Hematopoietic multipotent progenitor cell (in vitro differentiated cells): ENCODE data around the gene CFAP299. TPM values are rescaled to one million over a fixed set of nuclear protein-coding genes. Genes with fewer than 3 reads are reported as not detected.
A peak's percentile ranks its signal among the peaks of the same experiment; 100 is the strongest.
"Not testable (repeated sequence)": the region's sequence is repeated elsewhere in the genome, so short reads cannot be mapped to it uniquely, and the experiment has no call there.

ENCODE experiments used
- DNase-seq, 3 donors: peaks; one replicate each; pipeline ENCODE4 v3.0.0-alpha.2; 2011 to 2015; ENCODE audit warnings: low read depth in 2 of 3, low spot score in 2 of 3
- total RNA-seq: library from RNA; depleted of rRNA; stranded (reverse); fragments of >200 nt; gene quantifications from one replicate; pipeline ENCODE4 v1.2.3, GENCODE V29; 2012

Gene CFAP299
- total RNA-seq, 1 donor: 0.27 TPM

DNA sequence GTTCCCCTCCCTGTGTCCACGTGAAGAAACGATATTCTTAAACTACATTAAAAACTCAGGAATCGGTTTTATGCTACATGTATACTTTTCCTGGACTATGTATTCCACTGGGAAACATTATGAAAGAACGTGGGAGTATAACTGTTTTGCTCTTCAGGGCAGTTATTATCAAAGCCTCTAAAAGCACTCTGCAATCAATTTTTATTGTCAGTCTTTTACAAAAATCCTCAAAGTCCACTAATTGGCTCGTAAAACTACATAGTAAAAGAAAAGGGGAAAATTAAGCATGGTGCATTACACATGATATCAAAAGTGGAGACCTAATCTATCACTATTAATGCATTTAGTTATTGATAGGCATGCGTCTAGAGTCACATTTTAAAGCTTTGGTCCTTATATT lies 11.4 kb upstream of the CFAP299 start:
- no peak for DNase-seq

- no peak for DNase-seq
These were observed 3.8 kb upstream of the CFAP299 start for GRCh38 chr4:80331693-80332092.

- DNase-seq: no peak
These were observed 2.4 kb upstream of the CFAP299 start for GRCh38 chr4:80333121-80333520.

DNA sequence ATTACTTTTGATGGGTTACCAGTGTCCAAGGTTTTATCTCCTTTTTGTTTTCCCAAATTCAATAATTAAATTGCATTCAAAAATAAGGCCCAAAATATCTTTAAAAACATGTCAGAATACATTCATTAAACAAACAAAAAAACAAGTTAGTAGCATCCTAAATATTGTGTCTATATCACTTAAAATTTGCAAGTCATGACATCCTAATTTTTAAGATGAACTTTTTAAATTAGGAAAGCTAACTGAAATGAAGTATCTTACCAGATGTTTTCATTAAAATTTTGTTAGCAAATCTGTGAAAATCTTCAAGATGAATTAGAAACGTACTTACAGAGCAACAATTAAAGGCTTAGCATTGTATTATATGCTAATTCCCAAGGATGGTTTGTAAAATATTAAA lies 962 bp upstream of the CFAP299 start:
- no peak for DNase-seq

DNA sequence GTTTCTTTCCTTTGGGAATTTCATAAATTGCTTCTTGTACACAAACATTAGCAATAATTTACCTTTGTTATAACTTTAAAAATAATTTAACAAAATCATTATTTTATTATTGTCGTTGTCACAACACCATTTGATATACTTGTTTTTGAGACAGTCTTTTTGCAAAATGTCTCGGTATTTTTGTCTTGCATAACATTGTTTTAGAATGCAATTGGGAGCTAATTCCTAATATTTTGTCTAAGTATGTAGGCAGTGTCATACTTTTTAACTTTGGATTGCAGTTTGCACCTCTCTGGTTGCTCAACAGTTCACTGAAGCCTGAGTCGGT lies 340 bp upstream of the CFAP299 start:
- no peak for DNase-seq

DNA sequence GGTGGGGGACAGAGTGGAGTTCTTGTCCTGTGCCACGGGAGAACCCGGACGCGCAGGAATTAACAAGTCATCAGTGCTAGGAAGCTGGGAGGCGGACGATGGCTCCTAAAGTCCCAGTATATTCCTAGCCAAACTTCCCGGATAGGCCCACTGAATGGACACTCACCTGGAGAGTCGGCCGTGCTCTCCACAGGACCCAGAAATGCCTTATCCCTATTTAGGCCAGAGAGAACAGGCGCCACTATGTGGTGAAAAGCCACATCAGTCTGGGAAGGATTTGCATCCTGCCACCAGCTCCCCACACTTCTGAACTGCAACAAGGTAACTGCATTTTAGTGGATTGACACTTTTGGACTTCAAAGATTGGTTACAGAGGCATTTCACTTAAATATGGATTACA lies 1.1 kb downstream of the CFAP299 start:
- peak in 2 of 3 donors; percentile 9 for DNase-seq

GRCh38 chr4:80340036-80340435 lies 4.5 kb downstream of the CFAP299 start:
- no peak for DNase-seq

- DNase-seq: not testable (repeated sequence)
These were observed 7.2 kb downstream of the CFAP299 start for GRCh38 chr4:80342684-80343083.

DNA sequence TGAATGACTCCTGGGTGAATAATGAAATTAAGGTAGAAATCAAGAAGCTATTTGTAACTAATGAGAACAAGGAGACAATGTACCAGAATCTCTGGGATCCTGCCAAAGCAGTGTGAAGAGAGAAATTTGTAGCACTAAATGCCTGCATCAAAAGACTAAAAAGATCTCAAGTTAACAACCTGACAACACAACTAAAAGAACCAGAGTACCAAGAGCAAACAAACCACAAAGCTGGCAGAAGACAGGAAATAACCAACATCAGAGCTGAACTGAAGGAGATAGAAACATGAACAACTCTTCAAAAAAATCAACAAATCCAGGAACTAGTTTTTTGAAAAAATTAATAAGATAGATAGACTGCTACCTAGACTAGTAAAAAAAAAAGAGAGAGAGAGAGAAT lies 8.4 kb downstream of the CFAP299 start:
- DNase-seq: no peak

DNA sequence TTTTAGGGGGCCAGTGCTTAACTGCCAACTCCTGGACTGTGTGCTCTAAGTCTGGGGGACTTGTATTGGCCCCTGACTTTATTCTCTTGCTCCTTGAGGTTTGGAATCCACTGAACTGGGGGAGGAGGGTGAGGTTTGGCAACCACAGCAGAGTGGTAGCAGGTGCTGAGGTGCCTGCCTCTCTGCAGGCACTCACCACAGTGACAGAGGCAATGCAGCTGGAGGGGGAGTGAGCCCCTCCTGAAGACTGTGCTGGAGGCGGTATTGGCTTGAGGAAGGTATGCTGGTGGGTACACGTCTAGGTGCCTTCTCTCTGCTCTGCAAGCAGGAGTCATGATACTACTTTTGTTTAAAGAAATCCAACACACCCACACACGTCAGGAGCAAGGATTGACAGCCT lies 24.6 kb downstream of the CFAP299 start:
- DNase-seq: no peak

DNA sequence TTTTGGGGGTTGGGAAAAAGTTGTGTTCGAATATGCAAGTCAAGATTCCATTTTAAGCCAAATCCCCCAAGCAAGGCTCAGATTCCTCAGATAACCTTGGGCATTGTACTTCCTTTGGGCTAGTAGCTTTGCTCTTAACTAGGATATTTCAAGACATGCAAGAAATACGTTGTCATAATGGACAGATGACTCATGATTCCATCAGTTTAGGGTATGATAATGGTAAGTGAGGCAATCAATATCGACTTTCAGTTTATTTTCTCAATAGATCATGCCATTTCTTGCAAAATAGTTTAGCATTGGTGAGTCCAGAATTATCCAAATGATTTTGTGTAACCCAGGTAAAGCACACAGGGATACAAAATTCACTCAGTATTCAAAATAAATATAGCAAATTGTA lies 25.4 kb downstream of the CFAP299 start:
- DNase-seq: no peak

DNA sequence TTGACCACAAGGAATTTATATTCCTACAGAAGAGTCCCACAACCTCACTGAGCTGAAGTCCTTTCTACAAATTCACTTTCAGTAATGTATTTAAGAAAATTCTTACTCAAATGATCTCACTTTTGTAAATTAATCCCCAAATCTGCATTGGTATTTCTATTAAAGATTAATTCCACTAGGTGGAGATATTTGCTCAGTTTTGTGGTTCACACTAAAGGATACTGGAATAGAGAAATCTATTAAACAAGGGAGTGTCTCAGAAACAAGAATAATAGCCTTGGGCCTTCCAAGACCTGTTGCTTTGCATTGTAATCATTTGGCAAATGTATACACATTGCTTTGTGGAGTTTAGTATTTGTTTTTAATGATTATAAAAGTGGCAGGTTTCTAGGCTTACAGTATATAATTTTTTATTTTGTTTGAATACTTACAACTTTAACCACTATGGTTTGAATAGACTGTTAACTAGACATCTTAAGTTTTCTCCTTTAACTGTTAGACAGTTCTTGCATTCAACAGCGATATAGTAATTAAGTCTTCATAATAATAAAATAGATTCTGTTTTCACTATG lies 25.9 kb downstream of the CFAP299 start:
- DNase-seq: peak in 2 of 3 donors; percentile 9 to 50

DNA sequence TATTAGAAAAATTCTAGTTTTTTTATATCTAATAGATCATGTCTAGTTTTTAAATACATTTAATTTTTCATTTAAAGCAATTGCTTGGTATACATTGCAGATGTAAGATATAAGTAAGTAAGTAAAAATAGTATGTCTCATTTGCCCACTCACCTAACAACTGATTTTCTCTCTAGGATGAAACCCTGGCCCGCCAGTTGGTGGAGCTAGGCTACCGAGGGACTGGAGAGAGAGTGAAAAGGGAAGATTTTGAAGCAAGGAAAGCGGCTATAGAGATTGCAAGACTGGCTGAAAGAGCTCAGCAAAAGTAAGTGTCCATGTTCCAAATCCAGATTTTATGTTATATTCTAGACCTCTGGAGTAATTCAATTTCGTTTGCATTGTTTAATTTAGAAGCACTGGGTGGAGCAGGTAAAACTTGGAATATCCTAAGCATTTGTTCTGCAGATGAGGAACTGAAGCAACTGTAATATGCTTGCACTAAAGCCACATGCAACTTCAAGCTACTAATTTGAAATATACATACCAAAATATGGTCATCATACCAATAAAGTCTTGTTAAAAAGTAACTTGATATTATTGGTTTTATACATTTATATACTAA lies 27.1 kb downstream of the CFAP299 start:
- DNase-seq: peak in 2 of 3 donors; percentile 41 to 73

GRCh38 chr4:80365928-80366327 lies 30.4 kb downstream of the CFAP299 start:
- peak; percentile 23 to 77 (median 49) for DNase-seq

DNA sequence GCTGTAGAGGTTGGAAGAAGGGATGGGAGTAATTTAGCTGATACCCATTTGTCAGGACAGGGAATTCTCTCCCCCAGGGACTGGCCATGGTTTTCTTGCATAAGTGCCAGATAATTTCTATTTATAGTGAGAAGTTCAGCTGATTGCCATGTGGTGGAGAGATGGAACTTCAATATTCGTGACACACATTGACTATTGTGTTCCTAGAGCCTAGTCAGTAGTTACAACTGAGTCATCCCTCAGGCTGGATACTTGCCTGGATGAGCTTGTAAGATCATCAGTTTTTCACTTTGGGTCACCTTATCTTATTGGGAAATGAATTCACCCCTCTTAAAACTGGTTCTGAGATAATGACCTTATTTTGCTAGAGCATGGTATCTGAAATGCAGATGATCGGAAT lies 32.2 kb downstream of the CFAP299 start:
- DNase-seq: no peak

DNA sequence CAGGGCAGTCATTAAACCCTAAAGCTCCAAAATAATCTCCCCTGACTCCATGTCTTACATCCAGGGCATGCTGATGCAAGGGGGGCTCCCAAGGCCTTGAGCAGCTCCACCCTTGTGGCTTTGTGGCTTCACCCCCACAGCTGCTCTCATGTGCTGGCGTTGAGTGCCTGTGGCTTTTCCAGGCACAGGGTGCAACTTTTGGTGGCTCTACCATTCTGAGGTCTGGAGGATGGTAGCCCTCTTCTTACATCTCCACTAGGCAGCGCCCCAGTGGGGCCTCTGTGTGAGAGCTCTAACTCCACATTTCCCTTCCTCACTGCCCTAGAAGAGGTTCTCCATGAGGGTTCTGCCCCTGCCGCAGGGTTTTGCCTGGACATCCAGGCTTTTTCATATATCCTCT lies 35.1 kb downstream of the CFAP299 start:
- DNase-seq: no peak

GRCh38 chr4:80371046-80371445 lies 35.5 kb downstream of the CFAP299 start:
- DNase-seq: no peak

- no peak for DNase-seq
These were observed 38.6 kb downstream of the CFAP299 start for GRCh38 chr4:80374180-80374579.

DNA sequence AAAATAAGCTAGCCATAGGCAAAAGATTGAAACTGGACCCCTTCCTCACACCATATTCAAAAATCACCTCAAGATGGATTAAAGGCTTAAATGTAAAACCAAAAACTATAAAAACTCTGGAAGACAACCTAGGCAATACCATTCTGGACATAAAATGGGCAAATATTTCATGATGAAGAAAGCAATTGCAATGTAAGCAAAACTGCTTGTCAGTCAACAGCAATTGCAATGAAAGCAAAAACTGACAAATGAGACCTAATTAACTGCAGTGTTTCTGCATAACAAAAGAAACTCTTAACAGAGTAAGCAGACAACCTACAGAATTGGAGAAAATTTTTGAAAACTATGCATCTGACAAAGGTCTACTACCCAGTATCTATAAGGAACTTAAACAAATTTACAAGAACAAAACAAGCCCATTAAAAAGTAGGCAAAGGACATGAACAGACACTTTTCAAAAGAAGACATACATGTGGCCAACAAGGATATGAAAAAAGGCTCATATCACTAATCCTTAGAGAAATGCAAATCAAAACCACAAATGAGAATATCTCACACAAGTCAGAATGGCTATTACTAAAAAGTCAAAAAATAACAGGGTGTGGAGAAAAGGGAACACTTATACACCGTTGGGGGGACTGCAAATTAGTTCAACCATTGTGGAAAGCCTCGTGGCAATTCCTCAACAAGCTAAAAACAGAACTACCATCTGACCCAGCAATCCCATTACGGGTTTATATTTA lies 46.7 kb downstream of the CFAP299 start:
- no peak for DNase-seq

- no peak for DNase-seq
These were observed 50.1 kb downstream of the CFAP299 start for GRCh38 chr4:80385397-80386280.

- DNase-seq: no peak
These were observed 50.9 kb downstream of the CFAP299 start for GRCh38 chr4:80386281-80386886.
